GM12878 (cell line): Measurements from ENCODE around the gene MAS1L. TPM values are rescaled to one million over a fixed set of nuclear protein-coding genes. Genes with fewer than 3 reads are reported as not detected.

ENCODE experiments used
- ATAC-seq: fragments of 200-7000 bp; cut with Tn5 transposase; 3 replicates; pipeline ENCODE4 v1.9.1; 2020; ENCODE audit warnings: mild to moderate bottlenecking, moderate library complexity
- BruUV-seq: library from RNA; stranded (reverse); fragments of 400-500 nt; replicated peaks from 2 replicates; lab custom pipeline; 2021; lab: Mats Ljungman, UMichigan
- CTCF ChIA-PET: fragments of 300-600 bp; sonication (Branson Sonifier 250); formaldehyde crosslinking; extraction: SDS; loops from one replicate; lab custom pipeline; 2021; ENCODE audit warnings: inconsistent platforms; lab: Yijun Ruan, JAX
- POLR2A ChIA-PET: fragments of 350-600 bp; formaldehyde crosslinking; extraction: SDS; loops from one replicate; lab custom pipeline; 2021; ENCODE audit warnings: inconsistent platforms; lab: Charles Lee
- RAD21 ChIA-PET: fragments of 300-600 bp; sonication (Branson Sonifier 250); formaldehyde crosslinking; loops from one replicate; lab custom pipeline; 2023; ENCODE audit warnings: antibody characterized with exemption; ENCODE audit not compliant: unreplicated experiment; lab: Charles Lee
- SMC1A ChIA-PET: fragments of 300-600 bp; sonication (Branson Sonifier 250); formaldehyde crosslinking; loops from one replicate; lab custom pipeline; 2023; ENCODE audit not compliant: unreplicated experiment, uncharacterized antibody; lab: Charles Lee
- DNase-seq: peaks from one replicate; pipeline ENCODE4 v3.0.0-alpha.2; 2011; ENCODE audit warnings: low read depth, low spot score
- FAIRE-seq: peaks from 3 replicates; lab custom pipeline; 2011; peaks lifted over from hg19 to GRCh38; lab: Jason Lieb, UNC
- H2AFZ ChIP-seq: 2 replicates; pipeline ENCODE4 v1.6.0; 2011; ENCODE audit warnings: low read depth, low read length, control low read depth; ENCODE audit not compliant: control insufficient read depth
- H3K27ac ChIP-seq: 2 replicates; pipeline ENCODE4 v1.5.1; 2011; ENCODE audit warnings: control low read depth; ENCODE audit not compliant: control insufficient read depth, insufficient read depth
- H3K27me3 ChIP-seq, 2 experiments: replicated peaks in 1 of 2; 2 replicates each; pipeline versions ENCODE4 v1.6.0 to v1.6.1; 2011; ENCODE audit warnings: low read length in 1 of 2; ENCODE audit not compliant: control insufficient read depth in 2 of 2, insufficient read depth in 2 of 2
- H3K36me3 ChIP-seq, 2 experiments: 2 replicates each; pipeline ENCODE4 v1.5.1; 2011; ENCODE audit warnings: low read length in 1 of 2; ENCODE audit not compliant: control insufficient read depth in 2 of 2, insufficient read depth in 2 of 2
- H3K4me1 ChIP-seq: 2 replicates; pipeline ENCODE4 v1.6.1; 2011; ENCODE audit warnings: mild to moderate bottlenecking, low read length, moderate library complexity, mixed read lengths; ENCODE audit not compliant: control insufficient read depth, insufficient read depth
- H3K4me2 ChIP-seq: 2 replicates; pipeline ENCODE4 v1.6.0; 2011; ENCODE audit warnings: control low read depth; ENCODE audit not compliant: control insufficient read depth, insufficient read depth
- H3K4me3 ChIP-seq: fragments of 200-600 bp; sonication (generic); 2 replicates; pipeline ENCODE4 v1.5.1; 2016
- H3K79me2 ChIP-seq: 2 replicates; pipeline ENCODE4 v1.6.0; 2011; ENCODE audit warnings: low read length; ENCODE audit not compliant: control insufficient read depth, insufficient read depth
- H3K9ac ChIP-seq: 2 replicates; pipeline ENCODE4 v1.8.0; 2011; ENCODE audit warnings: low read length, control low read depth, mixed read lengths; ENCODE audit not compliant: control insufficient read depth, insufficient read depth
- H3K9me3 ChIP-seq: replicated peaks from 3 replicates; pipeline ENCODE4 v1.5.1; 2011; ENCODE audit warnings: mild to moderate bottlenecking, low read length; ENCODE audit not compliant: control insufficient read depth, insufficient read depth
- H4K20me1 ChIP-seq: 2 replicates; pipeline ENCODE4 v1.6.0; 2011; ENCODE audit not compliant: control insufficient read depth, insufficient read depth
- ASH2L ChIP-seq: fragments of 300-600, 200-600 bp; sonication (generic); IDR thresholded peaks from 2 replicates; pipeline ENCODE4 v1.6.1; 2017; ENCODE audit warnings: low read depth, mild to moderate bottlenecking, borderline replicate concordance
- BHLHE40 ChIP-seq, 2 experiments: fragments of 450-650 bp in 1 of 2; IDR thresholded peaks; 2 replicates each; pipeline ENCODE4 v1.6.1; 2011 to 2017; ENCODE audit warnings: low read depth in 2 of 2, borderline replicate concordance in 1 of 2, improper control_type of control experiment in 1 of 2, low read length in 1 of 2, mild to moderate bottlenecking in 1 of 2
- FOXK2 ChIP-seq: fragments of 450-650 bp; IDR thresholded peaks from 2 replicates; pipeline ENCODE4 v1.6.1; 2017; ENCODE audit warnings: mild to moderate bottlenecking, moderate library complexity
- FOXM1 ChIP-seq: IDR thresholded peaks from 2 replicates; pipeline ENCODE4 v1.6.1; 2012; ENCODE audit warnings: low read depth, mild to moderate bottlenecking, inconsistent platforms, low read length, moderate library complexity
- IRF4 ChIP-seq: IDR thresholded peaks from 2 replicates; pipeline ENCODE4 v1.6.1; 2011; ENCODE audit warnings: low read depth, low read length
- NBN ChIP-seq: fragments of 450-650 bp; IDR thresholded peaks from 2 replicates; pipeline ENCODE4 v1.6.1; 2016
- RB1 ChIP-seq: fragments of 450-650 bp; formaldehyde crosslinking; IDR thresholded peaks from 2 replicates; pipeline ENCODE4 v1.6.1; 2017; ENCODE audit warnings: mild to moderate bottlenecking, borderline replicate concordance
- SREBF2 ChIP-seq: IDR thresholded peaks from 2 replicates; pipeline ENCODE4 v1.6.1; 2012; ENCODE audit warnings: mild to moderate bottlenecking, low read length
- SUZ12 ChIP-seq: fragments of 200-600 bp; sonication (generic); IDR thresholded peaks from one replicate; pipeline ENCODE4 v1.6.1; 2018; ENCODE audit warnings: antibody characterized with exemption, mild to moderate bottlenecking; ENCODE audit not compliant: unreplicated experiment
- ZNF24 ChIP-seq: fragments of 450-650 bp; IDR thresholded peaks from 2 replicates; pipeline ENCODE4 v1.6.1; 2017; ENCODE audit warnings: antibody characterized with exemption, mild to moderate bottlenecking
- in situ Hi-C: fragments of 300-500 bp; cut with MboI; formaldehyde crosslinking; loops from 9 replicates; pipeline ENCODE4 v1.14.3; 2018; ENCODE audit warnings: mixed read lengths
- intact Hi-C: fragments of 100-400 bp; cut with micrococcal nuclease; formaldehyde crosslinking; loops from one replicate; pipeline ENCODE4 v1.14.2; 2022; ENCODE audit not compliant: unreplicated experiment
- polyA plus RNA-seq, 11 experiments: library from polyadenylated mRNA; depleted of rRNA in 4 of 11; unstranded in 6 of 11; stranded (reverse) in 5 of 11; fragments of >200 nt; fragmentation: Nextera tagmentation in 4 of 11; fragmentation: Illumina TruSeq in 1 of 11; extraction: Ambion mirVana in 4 of 11; extraction: Trizol in 1 of 11; gene quantifications; 1 replicate in 1 of 11; 2 replicates in 10 of 11; pipeline versions ENCODE4 v1.2.1 to v1.2.3, GENCODE V29; 2011 to 2016; ENCODE audit warnings: inconsistent platforms in 2 of 11, missing spikeins in 2 of 11, low read depth in 1 of 11
- total RNA-seq, 4 experiments: library from RNA; depleted of rRNA in 3 of 4; stranded (reverse); fragments of >200 nt in 3 of 4; fragmentation: Illumina TruSeq in 1 of 4; extraction: Trizol in 1 of 4; gene quantifications; 2 replicates each; pipeline versions ENCODE4 v1.2.1 to v1.2.3, GENCODE V29; 2013 to 2021
- TF ChIP-seq, protein P1 (sequence below): fragments of 450-650 bp; IDR thresholded peaks from 2 replicates; pipeline ENCODE4 v1.6.1; 2018; ENCODE audit warnings: borderline replicate concordance, mild to moderate bottlenecking; ENCODE audit not compliant: partially characterized antibody
- TF ChIP-seq, protein P2 (sequence below): fragments of 450-650 bp; IDR thresholded peaks from 2 replicates; pipeline ENCODE4 v1.6.1; 2017; ENCODE audit warnings: borderline replicate concordance
- TF ChIP-seq, protein P3 (sequence below): fragments of 450-650 bp; IDR thresholded peaks from 2 replicates; pipeline ENCODE4 v1.6.1; 2014; ENCODE audit warnings: mild to moderate bottlenecking
- TF ChIP-seq, protein P4 (sequence below): fragments of 150-350 bp; IDR thresholded peaks from 2 replicates; pipeline ENCODE4 v1.6.1; 2016; ENCODE audit warnings: low read depth, low read length
- TF ChIP-seq, protein P5 (sequence below): fragments of 450-650 bp; IDR thresholded peaks from 2 replicates; pipeline ENCODE4 v1.6.1; 2016; ENCODE audit warnings: mild to moderate bottlenecking

The MAS1L gene
- total and polyA plus RNA-seq, 10 of the 15 experiments (the other 5 are each of a cell fraction or from before 2014, with no cell fraction given) = not detected

DNA sequence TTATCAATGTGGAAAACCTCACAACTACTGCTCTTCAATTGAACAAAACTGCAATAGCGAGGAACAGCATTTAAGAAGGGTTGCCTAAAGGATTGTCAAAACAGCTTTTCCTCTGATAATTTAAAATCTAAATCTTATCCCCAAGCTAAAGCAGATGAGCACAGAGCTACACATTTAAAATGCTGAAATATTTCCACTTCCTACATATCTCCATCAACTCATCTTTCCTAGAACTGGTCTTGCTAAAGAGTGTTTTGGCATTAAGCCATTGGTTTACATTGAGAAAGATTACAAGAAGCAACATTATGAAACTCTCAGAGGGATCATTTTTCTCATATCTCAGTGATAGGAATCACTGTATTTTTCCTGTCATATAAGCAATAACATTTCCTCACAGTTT is 45.0 kb downstream of the MAS1L start (continued):
- TF ChIP-seq, protein P1, sequence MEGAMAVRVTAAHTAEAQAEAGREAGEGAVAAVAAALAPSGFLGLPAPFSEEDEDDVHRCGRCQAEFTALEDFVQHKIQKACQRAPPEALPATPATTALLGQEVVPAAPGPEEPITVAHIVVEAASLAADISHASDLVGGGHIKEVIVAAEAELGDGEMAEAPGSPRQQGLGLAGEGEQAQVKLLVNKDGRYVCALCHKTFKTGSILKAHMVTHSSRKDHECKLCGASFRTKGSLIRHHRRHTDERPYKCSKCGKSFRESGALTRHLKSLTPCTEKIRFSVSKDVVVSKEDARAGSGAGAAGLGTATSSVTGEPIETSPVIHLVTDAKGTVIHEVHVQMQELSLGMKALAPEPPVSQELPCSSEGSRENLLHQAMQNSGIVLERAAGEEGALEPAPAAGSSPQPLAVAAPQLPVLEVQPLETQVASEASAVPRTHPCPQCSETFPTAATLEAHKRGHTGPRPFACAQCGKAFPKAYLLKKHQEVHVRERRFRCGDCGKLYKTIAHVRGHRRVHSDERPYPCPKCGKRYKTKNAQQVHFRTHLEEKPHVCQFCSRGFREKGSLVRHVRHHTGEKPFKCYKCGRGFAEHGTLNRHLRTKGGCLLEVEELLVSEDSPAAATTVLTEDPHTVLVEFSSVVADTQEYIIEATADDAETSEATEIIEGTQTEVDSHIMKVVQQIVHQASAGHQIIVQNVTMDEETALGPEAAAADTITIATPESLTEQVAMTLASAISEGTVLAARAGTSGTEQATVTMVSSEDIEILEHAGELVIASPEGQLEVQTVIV = no peak

DNA sequence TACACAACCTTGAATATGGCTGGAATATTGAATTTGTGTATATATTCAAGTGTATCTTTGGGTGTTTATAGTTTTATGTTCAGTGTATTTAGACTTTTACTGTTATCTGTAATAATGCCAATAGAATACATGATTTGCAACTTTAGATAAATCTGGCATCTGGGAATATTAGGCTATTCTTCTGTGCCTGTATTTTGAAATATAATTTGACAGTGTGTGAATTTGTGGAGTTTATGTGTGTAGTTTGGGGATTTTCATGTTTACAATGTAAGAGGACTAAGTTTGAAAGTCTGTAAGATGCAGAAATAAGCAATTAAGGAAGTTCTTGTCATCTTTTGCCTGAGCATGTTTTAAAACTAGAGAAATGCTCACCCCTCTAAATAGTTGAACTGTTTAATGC is 48.8 kb downstream of the MAS1L start, which contains the start of gene OR10C1:
TSS of gene OR10C1 (plus strand) at position 301 of the 400 bp plus-strand sequence. CDS start 710 bp downstream, outside the sequence.
- ATAC-seq (no peak), DNase-seq (no peak), FAIRE-seq (no peak)
- ChIA-PET POLR2A (no interaction called here), RAD21 (no interaction called here), CTCF (no interaction called here), SMC1A (no interaction called here)
- H3K27me3 ChIP-seq = no peaks in the 10 kb centered on the region
- H3K4me2 ChIP-seq = no peak within 1 kb of the TSS
- no peaks in the 10 kb centered on the region for H3K9me3 ChIP-seq
- no peaks in the 10 kb centered on the region for H3K4me1 ChIP-seq
- no peaks in the 10 kb centered on the region for H3K36me3 ChIP-seq
- H2AFZ ChIP-seq = no peak within 1 kb of the TSS
- H3K9ac ChIP-seq = no peak within 1 kb of the TSS
- H3K27ac ChIP-seq = no peak within 1 kb of the TSS
- in situ Hi-C loops (no loop called here), intact Hi-C loops (no loop called here)
- H3K4me3 ChIP-seq = no peak within 1 kb of the TSS
- BruUV-seq = no TSS peak
- H3K79me2 ChIP-seq = no peaks in the 10 kb centered on the region
- no peaks in the 10 kb centered on the region for H4K20me1 ChIP-seq
- TF ChIP-seq RB1 = no peak
- no peak for TF ChIP-seq BHLHE40 (IDR thresholded peaks at IDR 0.05; ENCODE audit: borderline replicate concordance in 1 of 2, low read depth in 2 of 2, low read length in 1 of 2)
- TF ChIP-seq, protein P2, sequence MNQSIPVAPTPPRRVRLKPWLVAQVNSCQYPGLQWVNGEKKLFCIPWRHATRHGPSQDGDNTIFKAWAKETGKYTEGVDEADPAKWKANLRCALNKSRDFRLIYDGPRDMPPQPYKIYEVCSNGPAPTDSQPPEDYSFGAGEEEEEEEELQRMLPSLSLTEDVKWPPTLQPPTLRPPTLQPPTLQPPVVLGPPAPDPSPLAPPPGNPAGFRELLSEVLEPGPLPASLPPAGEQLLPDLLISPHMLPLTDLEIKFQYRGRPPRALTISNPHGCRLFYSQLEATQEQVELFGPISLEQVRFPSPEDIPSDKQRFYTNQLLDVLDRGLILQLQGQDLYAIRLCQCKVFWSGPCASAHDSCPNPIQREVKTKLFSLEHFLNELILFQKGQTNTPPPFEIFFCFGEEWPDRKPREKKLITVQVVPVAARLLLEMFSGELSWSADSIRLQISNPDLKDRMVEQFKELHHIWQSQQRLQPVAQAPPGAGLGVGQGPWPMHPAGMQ = no peak
- no peak for TF ChIP-seq FOXK2
- no peak for TF ChIP-seq ZNF24
- TF ChIP-seq ASH2L = no peak
- TF ChIP-seq, protein P3, sequence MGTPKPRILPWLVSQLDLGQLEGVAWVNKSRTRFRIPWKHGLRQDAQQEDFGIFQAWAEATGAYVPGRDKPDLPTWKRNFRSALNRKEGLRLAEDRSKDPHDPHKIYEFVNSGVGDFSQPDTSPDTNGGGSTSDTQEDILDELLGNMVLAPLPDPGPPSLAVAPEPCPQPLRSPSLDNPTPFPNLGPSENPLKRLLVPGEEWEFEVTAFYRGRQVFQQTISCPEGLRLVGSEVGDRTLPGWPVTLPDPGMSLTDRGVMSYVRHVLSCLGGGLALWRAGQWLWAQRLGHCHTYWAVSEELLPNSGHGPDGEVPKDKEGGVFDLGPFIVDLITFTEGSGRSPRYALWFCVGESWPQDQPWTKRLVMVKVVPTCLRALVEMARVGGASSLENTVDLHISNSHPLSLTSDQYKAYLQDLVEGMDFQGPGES = no peak
- no peak for TF ChIP-seq NBN
- TF ChIP-seq IRF4 = no peak
- no peak for TF ChIP-seq SUZ12
- TF ChIP-seq SREBF2 = no peak
- TF ChIP-seq, protein P4, sequence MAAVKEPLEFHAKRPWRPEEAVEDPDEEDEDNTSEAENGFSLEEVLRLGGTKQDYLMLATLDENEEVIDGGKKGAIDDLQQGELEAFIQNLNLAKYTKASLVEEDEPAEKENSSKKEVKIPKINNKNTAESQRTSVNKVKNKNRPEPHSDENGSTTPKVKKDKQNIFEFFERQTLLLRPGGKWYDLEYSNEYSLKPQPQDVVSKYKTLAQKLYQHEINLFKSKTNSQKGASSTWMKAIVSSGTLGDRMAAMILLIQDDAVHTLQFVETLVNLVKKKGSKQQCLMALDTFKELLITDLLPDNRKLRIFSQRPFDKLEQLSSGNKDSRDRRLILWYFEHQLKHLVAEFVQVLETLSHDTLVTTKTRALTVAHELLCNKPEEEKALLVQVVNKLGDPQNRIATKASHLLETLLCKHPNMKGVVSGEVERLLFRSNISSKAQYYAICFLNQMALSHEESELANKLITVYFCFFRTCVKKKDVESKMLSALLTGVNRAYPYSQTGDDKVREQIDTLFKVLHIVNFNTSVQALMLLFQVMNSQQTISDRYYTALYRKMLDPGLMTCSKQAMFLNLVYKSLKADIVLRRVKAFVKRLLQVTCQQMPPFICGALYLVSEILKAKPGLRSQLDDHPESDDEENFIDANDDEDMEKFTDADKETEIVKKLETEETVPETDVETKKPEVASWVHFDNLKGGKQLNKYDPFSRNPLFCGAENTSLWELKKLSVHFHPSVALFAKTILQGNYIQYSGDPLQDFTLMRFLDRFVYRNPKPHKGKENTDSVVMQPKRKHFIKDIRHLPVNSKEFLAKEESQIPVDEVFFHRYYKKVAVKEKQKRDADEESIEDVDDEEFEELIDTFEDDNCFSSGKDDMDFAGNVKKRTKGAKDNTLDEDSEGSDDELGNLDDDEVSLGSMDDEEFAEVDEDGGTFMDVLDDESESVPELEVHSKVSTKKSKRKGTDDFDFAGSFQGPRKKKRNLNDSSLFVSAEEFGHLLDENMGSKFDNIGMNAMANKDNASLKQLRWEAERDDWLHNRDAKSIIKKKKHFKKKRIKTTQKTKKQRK = no peak
- no peak for TF ChIP-seq FOXM1
- TF ChIP-seq, protein P5, sequence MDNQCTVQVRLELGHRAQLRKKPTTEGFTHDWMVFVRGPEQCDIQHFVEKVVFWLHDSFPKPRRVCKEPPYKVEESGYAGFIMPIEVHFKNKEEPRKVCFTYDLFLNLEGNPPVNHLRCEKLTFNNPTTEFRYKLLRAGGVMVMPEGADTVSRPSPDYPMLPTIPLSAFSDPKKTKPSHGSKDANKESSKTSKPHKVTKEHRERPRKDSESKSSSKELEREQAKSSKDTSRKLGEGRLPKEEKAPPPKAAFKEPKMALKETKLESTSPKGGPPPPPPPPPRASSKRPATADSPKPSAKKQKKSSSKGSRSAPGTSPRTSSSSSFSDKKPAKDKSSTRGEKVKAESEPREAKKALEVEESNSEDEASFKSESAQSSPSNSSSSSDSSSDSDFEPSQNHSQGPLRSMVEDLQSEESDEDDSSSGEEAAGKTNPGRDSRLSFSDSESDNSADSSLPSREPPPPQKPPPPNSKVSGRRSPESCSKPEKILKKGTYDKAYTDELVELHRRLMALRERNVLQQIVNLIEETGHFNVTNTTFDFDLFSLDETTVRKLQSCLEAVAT = no peak
